ENCODE measurements around the gene TNIP1.

The TNIP1 gene

GRCh38 chr5:151019331-151019730 lies 61.5 kb downstream of the TNIP1 start:
- no peak for DNase-seq

- DNase-seq, result no peak
Measured at GRCh38 chr5:151018846-151019245, 62.0 kb downstream of the TNIP1 start.

GRCh38 chr5:151017897-151018296 lies 62.9 kb downstream of the TNIP1 start:
- DNase-seq, result no peak

- no peak for DNase-seq
Measured at GRCh38 chr5:151016700-151017099, 64.1 kb downstream of the TNIP1 start.

GRCh38 chr5:151015974-151016587 lies 64.8 kb downstream of the TNIP1 start:
- no peak for DNase-seq

GRCh38 chr5:151014680-151015343 lies 66.0 kb downstream of the TNIP1 start:
- DNase-seq, result no peak

GRCh38 chr5:151012862-151013261 lies 68.0 kb downstream of the TNIP1 start:
- DNase-seq, result no peak

- DNase-seq, result no peak
Measured at GRCh38 chr5:151008906-151009305, 71.9 kb downstream of the TNIP1 start.

- no peak for DNase-seq
Measured at GRCh38 chr5:151008210-151008491, 72.7 kb downstream of the TNIP1 start.

- DNase-seq, result no peak
Measured at GRCh38 chr5:151007430-151008209, 73.2 kb downstream of the TNIP1 start.

GRCh38 chr5:151006704-151007334 lies 74.0 kb downstream of the TNIP1 start:
- DNase-seq, result no peak

- no peak for DNase-seq
Measured at GRCh38 chr5:151005950-151006576, 74.8 kb downstream of the TNIP1 start.

- no peak for DNase-seq
Measured at GRCh38 chr5:151005187-151005949, 75.5 kb downstream of the TNIP1 start.

GRCh38 chr5:151004499-151004898 lies 76.3 kb downstream of the TNIP1 start:
- DNase-seq, result no peak

GRCh38 chr5:151003503-151003860 lies 77.4 kb downstream of the TNIP1 start:
- DNase-seq, result no peak

- no peak for DNase-seq
Measured at GRCh38 chr5:151002681-151003502, 77.9 kb downstream of the TNIP1 start.

- DNase-seq, result no peak
Measured at GRCh38 chr5:151002250-151002649, 78.6 kb downstream of the TNIP1 start.

GRCh38 chr5:151001436-151001835 lies 79.4 kb downstream of the TNIP1 start:
- DNase-seq, result no peak

GRCh38 chr5:150999704-151000442 lies 81.0 kb downstream of the TNIP1 start:
- no peak for DNase-seq

GRCh38 chr5:150993826-150994412 lies 86.9 kb downstream of the TNIP1 start:
- DNase-seq, result no peak

GRCh38 chr5:150993422-150993821 lies 87.4 kb downstream of the TNIP1 start:
- no peak for DNase-seq

Measured in CD4-positive, alpha-beta T cell treated with Interleukin-6 for 4 hours (primary cell).